ENCODE results near the gene PELI3. TPM values are rescaled to one million over a fixed set of nuclear protein-coding genes. Genes with fewer than 3 reads are reported as not detected.
A peak's percentile ranks its signal among the peaks of the same experiment; 100 is the strongest.

The PELI3 gene
- total RNA-seq, 2 experiments from 2014 or later, result 20.7 to 23.8 TPM

DNA sequence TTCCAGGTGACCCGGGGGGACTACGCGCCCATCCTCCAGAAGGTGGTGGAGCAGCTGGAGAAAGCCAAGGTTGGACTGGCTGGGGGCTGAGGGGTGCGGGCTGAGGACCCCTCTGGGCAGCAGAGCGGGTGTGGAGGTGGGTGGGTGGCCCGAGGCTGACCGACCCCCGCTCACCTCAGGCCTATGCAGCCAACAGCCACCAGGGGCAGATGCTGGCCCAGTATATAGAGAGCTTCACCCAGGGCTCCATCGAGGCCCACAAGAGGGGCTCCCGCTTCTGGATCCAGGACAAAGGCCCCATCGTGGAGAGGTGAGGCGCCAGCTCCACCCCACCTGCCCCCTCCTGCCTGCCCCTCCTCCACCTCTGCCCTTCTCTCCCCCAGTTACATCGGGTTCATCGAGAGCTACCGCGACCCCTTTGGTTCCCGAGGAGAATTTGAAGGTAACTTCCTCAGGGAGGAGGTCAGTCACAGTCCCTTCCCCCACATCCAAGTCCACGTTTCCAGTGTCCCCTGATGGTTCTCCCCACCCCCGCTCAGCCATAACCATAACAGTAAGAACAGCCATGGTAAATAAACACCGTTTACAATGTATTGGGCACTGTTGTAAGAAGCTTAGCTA lies 24.7 kb downstream of the PELI3 start:
- Histone ChIP-seq H3K4me1 (ENCODE audit: insufficient read depth, low read length) (no peaks in the 10 kb centered on the region), H3K27ac (ENCODE audit: low read depth in 1 of 2, low read length in 2 of 2) (no peak overlapping the region), H3K9me3 (ENCODE audit: control insufficient read depth in 1 of 2, insufficient read depth in 1 of 2, low read length in 2 of 2) (no peaks in the 10 kb centered on the region), H3K4me3 (ENCODE audit: low read length) (no peak overlapping the region), H3K36me3 (ENCODE audit: insufficient read depth, low read length) (peaks cover 56% of the 10 kb centered on the region), H3K27me3 (ENCODE audit: control insufficient read depth in 1 of 2, insufficient read depth in 2 of 2, low read length in 2 of 2) (no peaks in the 10 kb centered on the region)
- no peaks in the 10 kb centered on the region for H3K27me3 Mint-ChIP-seq
- no peak overlapping the region for H3K27ac Mint-ChIP-seq
- ATAC-seq (ENCODE audit: poor library complexity) (no peak), DNase-seq (peak in 1 of 14 experiments; percentile 9)
- intact Hi-C loops (cut with DNase I, micrococcal nuclease), result no loop called here
- H3K9me3 Mint-ChIP-seq, result no peaks in the 10 kb centered on the region
- TF ChIP-seq, protein P1, sequence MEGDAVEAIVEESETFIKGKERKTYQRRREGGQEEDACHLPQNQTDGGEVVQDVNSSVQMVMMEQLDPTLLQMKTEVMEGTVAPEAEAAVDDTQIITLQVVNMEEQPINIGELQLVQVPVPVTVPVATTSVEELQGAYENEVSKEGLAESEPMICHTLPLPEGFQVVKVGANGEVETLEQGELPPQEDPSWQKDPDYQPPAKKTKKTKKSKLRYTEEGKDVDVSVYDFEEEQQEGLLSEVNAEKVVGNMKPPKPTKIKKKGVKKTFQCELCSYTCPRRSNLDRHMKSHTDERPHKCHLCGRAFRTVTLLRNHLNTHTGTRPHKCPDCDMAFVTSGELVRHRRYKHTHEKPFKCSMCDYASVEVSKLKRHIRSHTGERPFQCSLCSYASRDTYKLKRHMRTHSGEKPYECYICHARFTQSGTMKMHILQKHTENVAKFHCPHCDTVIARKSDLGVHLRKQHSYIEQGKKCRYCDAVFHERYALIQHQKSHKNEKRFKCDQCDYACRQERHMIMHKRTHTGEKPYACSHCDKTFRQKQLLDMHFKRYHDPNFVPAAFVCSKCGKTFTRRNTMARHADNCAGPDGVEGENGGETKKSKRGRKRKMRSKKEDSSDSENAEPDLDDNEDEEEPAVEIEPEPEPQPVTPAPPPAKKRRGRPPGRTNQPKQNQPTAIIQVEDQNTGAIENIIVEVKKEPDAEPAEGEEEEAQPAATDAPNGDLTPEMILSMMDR (IDR thresholded peaks at IDR 0.05), result no peak
- ChIA-PET POLR2A (interaction anchor here (1.4 kb wide), 1 partner anchor 11 kb away, joined by 5 read pairs; the partner anchor contains the start of gene DPP3), CTCF (no interaction called here)
- no peak overlapping the region for H3K4me3 Mint-ChIP-seq
- peaks cover 59% of the 10 kb centered on the region for H3K36me3 Mint-ChIP-seq (ENCODE audit: low read depth)
- no peaks in the 10 kb centered on the region for H3K4me1 Mint-ChIP-seq (ENCODE audit: low read depth)

DNA sequence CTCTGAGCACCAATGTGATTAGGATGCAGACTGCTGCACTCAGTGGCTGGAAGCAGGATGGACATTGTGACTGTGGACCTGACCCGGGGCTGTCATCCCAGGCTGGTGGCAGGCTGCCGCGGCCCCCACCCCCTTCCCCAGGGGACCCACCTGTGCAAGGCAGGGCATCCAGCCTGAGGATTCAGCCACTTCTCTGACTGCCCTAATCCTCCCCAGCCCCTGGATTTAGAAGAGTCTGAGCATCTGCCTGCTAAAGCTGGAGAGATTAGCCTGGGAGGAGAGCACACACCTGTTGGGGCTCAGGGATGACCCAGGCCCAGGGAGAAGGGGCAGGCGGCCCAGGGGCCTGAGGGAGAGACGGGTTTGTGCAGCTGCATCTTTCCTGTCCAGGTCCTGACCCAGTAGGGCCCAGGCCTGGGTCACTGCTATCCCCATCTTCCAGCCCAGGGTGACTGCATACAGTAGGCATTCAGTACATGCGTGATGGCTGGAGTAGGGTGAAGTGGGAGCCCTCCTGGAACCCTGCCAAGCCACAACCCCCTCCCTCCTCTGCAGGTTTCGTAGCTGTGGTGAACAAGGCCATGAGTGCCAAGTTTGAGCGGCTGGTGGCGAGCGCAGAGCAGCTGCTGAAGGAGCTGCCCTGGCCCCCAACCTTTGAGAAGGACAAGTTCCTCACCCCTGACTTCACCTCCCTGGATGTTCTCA lies 25.6 kb downstream of the PELI3 start:
- Mint-ChIP-seq H3K4me1 (ENCODE audit: low read depth) (no peaks in the 10 kb centered on the region), H3K27ac (no peak overlapping the region), H3K4me3 (no peak overlapping the region), H3K36me3 (ENCODE audit: low read depth) (peaks cover 58% of the 10 kb centered on the region), H3K9me3 (no peaks in the 10 kb centered on the region), H3K27me3 (no peaks in the 10 kb centered on the region)
- ATAC-seq (ENCODE audit: poor library complexity) (no peak), DNase-seq (peak in 1 of 14 experiments; percentile 6)
- H3K4me1 ChIP-seq (ENCODE audit: insufficient read depth, low read length), result no peaks in the 10 kb centered on the region
- TF ChIP-seq, protein P1 (IDR thresholded peaks at IDR 0.05), result no peak
- peaks cover 52% of the 10 kb centered on the region for H3K36me3 ChIP-seq (ENCODE audit: insufficient read depth, low read length)
- H3K27ac ChIP-seq (ENCODE audit: low read depth in 1 of 2, low read length in 2 of 2), result no peak overlapping the region
- no peaks in the 10 kb centered on the region for H3K27me3 ChIP-seq (ENCODE audit: control insufficient read depth in 1 of 2, insufficient read depth in 2 of 2, low read length in 2 of 2)
- no peaks in the 10 kb centered on the region for H3K9me3 ChIP-seq (ENCODE audit: control insufficient read depth in 1 of 2, insufficient read depth in 1 of 2, low read length in 2 of 2)
- no peak overlapping the region for H3K4me3 ChIP-seq (ENCODE audit: low read length)
- intact Hi-C loops (cut with DNase I, micrococcal nuclease), result no loop called here
- ChIA-PET CTCF (no interaction called here), POLR2A (interaction anchor here (1.2 to 1.4 kb wide), 2 partner anchors 12 kb away, joined by 3 to 5 read pairs; partner anchors contain the start of gene DPP3)

DNA sequence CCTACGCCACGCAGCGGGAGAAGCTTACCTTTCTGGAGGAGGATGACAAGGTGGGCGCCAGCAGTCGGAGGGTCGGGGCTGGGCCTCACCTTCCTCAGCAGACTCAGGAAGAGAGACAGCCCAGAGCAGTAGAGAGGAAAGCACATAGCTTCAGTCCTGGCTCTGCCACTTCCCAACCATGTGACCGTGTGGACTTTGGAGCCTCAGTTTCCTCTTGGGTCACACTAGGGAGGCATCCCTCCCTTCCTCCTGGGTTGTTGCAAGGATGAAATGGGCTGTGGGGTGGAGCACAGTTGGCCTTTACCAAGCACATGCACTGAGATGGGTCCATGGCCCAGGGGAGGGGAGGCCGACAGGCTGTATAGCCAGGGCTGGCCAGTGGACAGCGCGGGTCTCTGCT lies 26.4 kb downstream of the PELI3 start:
- intact Hi-C loops (cut with DNase I, micrococcal nuclease), result no loop called here
- ChIA-PET CTCF (no interaction called here), POLR2A (interaction anchor here (1.2 kb wide), 1 partner anchor 13 kb away, joined by 3 read pairs; the partner anchor contains the start of gene DPP3)
- ATAC-seq (ENCODE audit: poor library complexity), result no peak
- H3K4me3 Mint-ChIP-seq, result no peak overlapping the region
- no peak overlapping the region for H3K27ac Mint-ChIP-seq
- TF ChIP-seq, protein P1 (IDR thresholded peaks at IDR 0.05), result no peak
- H3K36me3 Mint-ChIP-seq (ENCODE audit: low read depth), result peaks cover 54% of the 10 kb centered on the region
- DNase-seq, result peak in 1 of 14 experiments; percentile 11
- H3K9me3 Mint-ChIP-seq, result no peaks in the 10 kb centered on the region
- no peaks in the 10 kb centered on the region for H3K4me1 Mint-ChIP-seq (ENCODE audit: low read depth)
- no peaks in the 10 kb centered on the region for H3K9me3 ChIP-seq (ENCODE audit: control insufficient read depth in 1 of 2, insufficient read depth in 1 of 2, low read length in 2 of 2)
- no peaks in the 10 kb centered on the region for H3K27me3 ChIP-seq (ENCODE audit: control insufficient read depth in 1 of 2, insufficient read depth in 2 of 2, low read length in 2 of 2)
- H3K36me3 ChIP-seq (ENCODE audit: insufficient read depth, low read length), result peaks cover 51% of the 10 kb centered on the region
- H3K27ac ChIP-seq (ENCODE audit: low read depth in 1 of 2, low read length in 2 of 2), result no peak overlapping the region
- H3K4me1 ChIP-seq (ENCODE audit: insufficient read depth, low read length), result no peaks in the 10 kb centered on the region
- no peaks in the 10 kb centered on the region for H3K27me3 Mint-ChIP-seq
- H3K4me3 ChIP-seq (ENCODE audit: low read length), result no peak overlapping the region

Data from CD4-positive, alpha-beta T cell (primary cell).